ENCODE results near the gene CADPS.

CADPS gene

GRCh38 chr3:62368705-62369475 lies 506.3 kb downstream of the CADPS start:
- DNase-seq, result no peak

GRCh38 chr3:62368290-62368704 lies 506.9 kb downstream of the CADPS start:
- no peak for DNase-seq

GRCh38 chr3:62367763-62368195 lies 507.4 kb downstream of the CADPS start:
- DNase-seq, result no peak

DNA sequence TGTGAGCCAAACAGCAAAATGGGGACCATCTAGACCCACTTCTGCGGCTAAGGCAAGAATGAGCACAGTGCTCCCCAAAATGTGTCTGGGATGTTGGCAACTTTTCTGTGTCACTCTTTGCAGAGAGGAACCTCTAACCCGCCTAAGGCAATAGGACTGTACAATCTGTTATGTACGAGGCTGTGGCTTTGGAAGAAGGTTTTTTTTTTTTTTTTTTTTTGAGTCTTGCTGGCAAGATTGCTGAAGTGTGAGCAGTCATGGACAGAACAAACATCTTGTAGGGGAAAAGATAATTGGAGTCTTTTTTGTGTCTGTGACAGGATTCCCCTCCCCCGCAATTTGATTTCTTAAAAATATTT lies 509.1 kb downstream of the CADPS start:
- no peak for DNase-seq

- DNase-seq, result no peak
Observed at GRCh38 chr3:62365391-62366125, 509.7 kb downstream of the CADPS start.

DNA sequence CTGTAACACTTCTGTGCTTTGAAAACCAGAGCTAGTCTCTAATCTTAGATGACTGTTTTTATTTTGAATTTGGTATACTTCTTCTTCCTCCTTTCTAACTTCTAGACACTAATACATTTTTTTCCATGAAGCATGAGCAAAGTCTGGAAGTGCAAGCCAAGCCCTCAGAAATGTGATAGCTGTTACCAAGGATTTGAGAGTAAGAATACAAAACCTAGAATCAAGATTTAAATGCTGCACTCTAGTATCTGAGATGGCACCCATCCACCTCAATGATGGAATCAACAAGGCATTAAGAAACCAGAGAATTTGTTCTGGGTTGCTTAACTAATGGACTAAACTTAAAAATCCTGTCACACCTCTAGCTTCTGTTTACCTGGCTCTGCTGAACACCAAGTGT lies 511.0 kb downstream of the CADPS start:
- DNase-seq, result no peak

DNA sequence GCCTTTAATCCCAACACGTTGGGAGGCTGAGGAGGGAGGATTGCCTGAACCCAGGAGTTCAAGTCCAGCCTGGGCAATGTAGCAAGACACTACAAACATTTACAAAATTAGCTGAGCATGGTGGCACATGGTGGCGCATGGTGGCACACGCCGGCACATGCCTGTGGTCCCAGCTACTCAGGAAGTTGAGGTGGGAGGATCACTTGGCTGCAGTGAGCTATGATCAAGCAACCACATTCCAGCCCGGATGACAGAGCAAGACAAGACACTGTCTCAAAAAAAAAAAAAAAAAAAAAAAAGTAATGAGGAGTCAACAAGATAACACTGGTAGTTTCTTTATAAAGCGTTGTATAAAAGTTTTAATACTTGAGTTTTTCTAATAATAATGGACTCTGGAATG lies 511.9 kb downstream of the CADPS start:
- DNase-seq, result no peak

GRCh38 chr3:62361824-62362223 lies 513.4 kb downstream of the CADPS start:
- no peak for DNase-seq

- DNase-seq, result no peak
Observed at GRCh38 chr3:62361261-62361660, 514.0 kb downstream of the CADPS start.

GRCh38 chr3:62359531-62359930 lies 515.7 kb downstream of the CADPS start:
- no peak for DNase-seq

DNA sequence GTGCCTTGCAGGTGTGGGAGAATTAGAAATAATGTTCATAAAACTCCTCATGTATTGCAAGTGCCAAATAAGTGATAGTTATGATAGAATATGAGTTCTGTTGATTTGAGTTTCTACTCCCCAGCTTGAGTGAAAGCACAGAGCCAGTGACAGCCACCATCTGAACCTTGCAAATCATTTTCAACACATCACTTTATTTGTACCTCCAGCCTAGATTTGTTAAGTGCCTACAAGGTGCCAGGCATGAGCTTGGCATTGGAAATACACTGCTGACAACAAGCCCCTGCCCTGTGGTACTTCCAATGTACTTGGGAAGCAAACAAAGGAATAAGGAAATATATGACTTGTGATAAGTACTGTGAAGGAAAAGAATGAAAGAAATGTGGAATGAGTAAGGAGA lies 518.9 kb downstream of the CADPS start:
- DNase-seq, result no peak

DNA sequence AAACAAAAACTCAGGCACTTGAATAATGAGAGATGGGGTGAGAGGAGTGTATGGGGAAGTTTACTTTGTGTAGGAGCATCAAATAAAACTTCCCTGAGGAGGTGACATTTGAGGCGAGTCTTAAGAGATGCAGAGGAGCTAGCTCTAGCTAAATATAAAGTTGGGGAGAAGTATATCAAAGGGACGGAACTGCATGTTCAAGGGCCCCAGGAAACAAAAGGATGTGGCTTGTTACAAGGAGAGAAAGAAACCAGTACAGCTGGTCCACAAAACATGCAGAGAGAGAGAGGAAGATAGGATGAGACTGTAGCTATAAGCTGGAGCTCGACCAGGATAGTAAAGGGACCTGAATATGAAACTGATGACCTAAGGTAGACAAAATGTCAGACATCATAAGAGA lies 519.5 kb downstream of the CADPS start:
- DNase-seq, result no peak
